Smooth muscle cell (in vitro differentiated cells): ENCODE results near the gene DNAJC24. TPM values are rescaled to one million over a fixed set of nuclear protein-coding genes. Genes with fewer than 3 reads are reported as not detected.

ENCODE experiments used
- DNase-seq: peaks from one replicate; lab custom pipeline; 2025; ENCODE audit not compliant: unreplicated experiment; lab: John Stamatoyannopoulos, UW
- H2AFZ ChIP-seq: fragments of 200-600 bp; sonication (generic); 2 replicates; pipeline ENCODE4 v1.6.0; 2016; ENCODE audit warnings: antibody characterized with exemption, low read depth, mild to moderate bottlenecking
- H3F3A ChIP-seq: fragments of 200-600 bp; sonication (generic); 2 replicates; pipeline ENCODE4 v1.6.0; 2017; ENCODE audit warnings: antibody characterized with exemption, low read depth
- H3K27ac ChIP-seq: fragments of 200-600 bp; sonication (generic); 2 replicates; pipeline ENCODE4 v1.5.1; 2016; ENCODE audit warnings: low read depth, mild to moderate bottlenecking
- H3K27me3 ChIP-seq: fragments of 200-600 bp; sonication (generic); 2 replicates; pipeline ENCODE4 v1.6.1; 2016; ENCODE audit warnings: low read depth, mild to moderate bottlenecking
- H3K36me3 ChIP-seq: fragments of 200-600 bp; sonication (generic); 2 replicates; pipeline ENCODE4 v1.5.1; 2016; ENCODE audit warnings: low read depth
- H3K4me1 ChIP-seq: fragments of 200-600 bp; sonication (generic); 2 replicates; pipeline ENCODE4 v1.5.1; 2016; ENCODE audit warnings: low read depth
- H3K4me2 ChIP-seq: fragments of 200-600 bp; sonication (generic); 2 replicates; pipeline ENCODE4 v1.6.0; 2016; ENCODE audit warnings: mild to moderate bottlenecking
- H3K4me3 ChIP-seq: fragments of 200-600 bp; sonication (generic); 2 replicates; pipeline ENCODE4 v1.5.1; 2016; ENCODE audit warnings: mild to moderate bottlenecking
- H3K79me2 ChIP-seq: fragments of 200-600 bp; sonication (generic); 2 replicates; pipeline ENCODE4 v1.6.0; 2016; ENCODE audit warnings: low read depth, mild to moderate bottlenecking
- H3K9ac ChIP-seq: fragments of 200-600 bp; sonication (generic); 2 replicates; pipeline ENCODE4 v1.6.0; 2016; ENCODE audit warnings: low read depth
- H3K9me3 ChIP-seq: fragments of 200-600 bp; sonication (generic); replicated peaks from 2 replicates; pipeline ENCODE4 v1.5.1; 2016; ENCODE audit warnings: low read depth
- H4K20me1 ChIP-seq: fragments of 200-600 bp; sonication (generic); 2 replicates; pipeline ENCODE4 v1.6.0; 2016; ENCODE audit warnings: low read depth
- CTCF ChIP-seq: fragments of 200-600 bp; sonication (generic); IDR thresholded peaks from 2 replicates; pipeline ENCODE4 v1.5.1; 2017; ENCODE audit warnings: borderline replicate concordance, mild to moderate bottlenecking, antibody characterized with exemption; ENCODE audit not compliant: insufficient read depth, poor library complexity, severe bottlenecking
- WGBS: methylation state at CpG from one replicate; pipeline ENCODE4 v1.1.7; 2016; ENCODE audit warnings: low lambda C conversion rate; 5-methylcytosine and 5-hydroxymethylcytosine counted together
- polyA plus RNA-seq: library from polyadenylated mRNA; unstranded; fragments of >200 nt; fragmentation: Nextera tagmentation; extraction: Ambion mirVana; gene quantifications from 2 replicates; pipeline ENCODE4 v1.2.1, GENCODE V29; 2016
- total RNA-seq: library from RNA; depleted of rRNA; stranded (reverse); fragments of >200 nt; gene quantifications from 2 replicates; pipeline ENCODE4 v1.2.3, GENCODE V29; 2014

The DNAJC24 gene
- total and polyA plus RNA-seq, 2 experiments from 2014 or later, result 4.4 to 22.2 TPM

- H3K27me3 ChIP-seq, result no peaks in the 10 kb centered on the region
- H3K4me3 ChIP-seq, result no peak overlapping the region
- H3K36me3 ChIP-seq, result no peaks in the 10 kb centered on the region
- no peak for TF ChIP-seq CTCF
- no peak overlapping the region for H3K27ac ChIP-seq
- H3K9me3 ChIP-seq, result no peaks in the 10 kb centered on the region
- H3K4me2 ChIP-seq, result no peak overlapping the region
- H3F3A ChIP-seq, result no peaks in the 10 kb centered on the region
- H3K4me1 ChIP-seq, result peaks cover 60% of the 10 kb centered on the region
- H2AFZ ChIP-seq, result no peak overlapping the region
- no peaks in the 10 kb centered on the region for H4K20me1 ChIP-seq
- no peaks in the 10 kb centered on the region for H3K79me2 ChIP-seq
- WGBS, result 82% methylated on average over 2 of the region's 2 CpGs
- no peak for DNase-seq
- H3K9ac ChIP-seq, result no peak overlapping the region
Observed at GRCh38 chr11:31417816-31418215, 48.2 kb downstream of the DNAJC24 start.

GRCh38 chr11:31419138-31419537 is 49.5 kb downstream of the DNAJC24 start:
- H4K20me1 ChIP-seq, result no peaks in the 10 kb centered on the region
- H3K9ac ChIP-seq, result no peak overlapping the region
- H3K4me1 ChIP-seq, result peaks cover 57% of the 10 kb centered on the region
- no peak for TF ChIP-seq CTCF
- H3K27me3 ChIP-seq, result no peaks in the 10 kb centered on the region
- DNase-seq, result no peak
- H3K36me3 ChIP-seq, result no peaks in the 10 kb centered on the region
- H3K9me3 ChIP-seq, result no peaks in the 10 kb centered on the region
- no peaks in the 10 kb centered on the region for H3K79me2 ChIP-seq
- no peak overlapping the region for H3K4me3 ChIP-seq
- no peak overlapping the region for H3K27ac ChIP-seq
- WGBS, result 92% methylated on average over 3 of the region's 3 CpGs
- no peak overlapping the region for H3K4me2 ChIP-seq
- no peak overlapping the region for H2AFZ ChIP-seq
- H3F3A ChIP-seq, result no peaks in the 10 kb centered on the region

GRCh38 chr11:31419669-31420068 is 50.0 kb downstream of the DNAJC24 start:
- no peak overlapping the region for H3K9ac ChIP-seq
- H3K79me2 ChIP-seq, result no peaks in the 10 kb centered on the region
- H2AFZ ChIP-seq, result no peak overlapping the region
- WGBS, result 67% methylated on average over 1 of the region's 1 CpG
- no peak for TF ChIP-seq CTCF
- H3K9me3 ChIP-seq, result no peaks in the 10 kb centered on the region
- H3K36me3 ChIP-seq, result no peaks in the 10 kb centered on the region
- no peak for DNase-seq
- H3K27me3 ChIP-seq, result no peaks in the 10 kb centered on the region
- no peak overlapping the region for H3K4me2 ChIP-seq
- H3K4me1 ChIP-seq, result peaks cover 56% of the 10 kb centered on the region
- no peak overlapping the region for H3K4me3 ChIP-seq
- no peaks in the 10 kb centered on the region for H3F3A ChIP-seq
- H4K20me1 ChIP-seq, result no peaks in the 10 kb centered on the region
- H3K27ac ChIP-seq, result no peak overlapping the region

GRCh38 chr11:31421820-31422219 is 52.2 kb downstream of the DNAJC24 start:
- no peaks in the 10 kb centered on the region for H3K9me3 ChIP-seq
- 58% methylated on average over 2 of the region's 2 CpGs for WGBS
- no peaks in the 10 kb centered on the region for H4K20me1 ChIP-seq
- no peaks in the 10 kb centered on the region for H3K27me3 ChIP-seq
- H3K4me3 ChIP-seq, result no peak overlapping the region
- no peaks in the 10 kb centered on the region for H3K36me3 ChIP-seq
- H3F3A ChIP-seq, result no peaks in the 10 kb centered on the region
- H3K9ac ChIP-seq, result no peak overlapping the region
- DNase-seq, result no peak
- no peak overlapping the region for H2AFZ ChIP-seq
- peaks cover 59% of the 10 kb centered on the region for H3K4me1 ChIP-seq
- no peaks in the 10 kb centered on the region for H3K79me2 ChIP-seq
- H3K27ac ChIP-seq, result no peak overlapping the region
- H3K4me2 ChIP-seq, result no peak overlapping the region
- no peak for TF ChIP-seq CTCF
